Measurements from ENCODE around the gene OSCP1. TPM values are rescaled to one million over a fixed set of nuclear protein-coding genes. Genes with fewer than 3 reads are reported as not detected.

OSCP1 gene
- total RNA-seq, 2 experiments from 2014 or later: 2.3 to 2.7 TPM

GRCh38 chr1:36377791-36378492 is 72.3 kb downstream of the OSCP1 start:
- ChIA-PET CTCF (interaction anchor here (0.8 to 0.9 kb wide), 2 partner anchors 10 to 11 kb away, joined by 3 to 5 read pairs; no protein-coding TSS in a partner anchor), POLR2A (interaction anchor here (0.7 kb wide), 1 partner anchor 117 kb away, joined by 4 read pairs; no protein-coding TSS in a partner anchor)

- ChIA-PET CTCF (interaction anchor here (0.6 kb wide), 2 partner anchors 20 to 621 kb away, joined by 3 to 4 read pairs; no protein-coding TSS in a partner anchor), POLR2A (interaction anchor here (0.6 kb wide), 1 partner anchor 36 kb away, joined by 4 read pairs; no protein-coding TSS in a partner anchor)
These were observed 77.6 kb downstream of the OSCP1 start for GRCh38 chr1:36372617-36373016.

GRCh38 chr1:36369061-36369861 is 81.0 kb downstream of the OSCP1 start:
- POLR2A ChIA-PET: no interaction called here
- CTCF ChIA-PET: interaction anchor here (0.7 to 2.5 kb wide), 16 partner anchors 12 to 270 kb away, joined by 3 to 10 read pairs (median 4); partner anchors contain the start of genes EVA1B, STK40 and TRAPPC3

Other genes starting within 250 kb of the OSCP1 start
- 100 to 1,000 TPM; 162 to 167 TPM for gene THRAP3, start 226.0 kb downstream of the OSCP1 start, total RNA-seq
- 1 to 10 TPM; 6.7 to 6.9 TPM for gene SH3D21, start 144.1 kb downstream of the OSCP1 start, total RNA-seq
- gene EVA1B, start 126.8 kb downstream of the OSCP1 start, total RNA-seq: 10 to 100 TPM; 13.9 to 14.2 TPM
- gene STK40, start 64.5 kb downstream of the OSCP1 start, total RNA-seq: 10 to 100 TPM; 59.9 to 60.4 TPM
- gene LSM10, start 52.5 kb downstream of the OSCP1 start, total RNA-seq: 10 to 100 TPM; 75.7 to 81.0 TPM
- gene MRPS15, start 13.9 kb upstream of the OSCP1 start, total RNA-seq: 100 to 1,000 TPM; 134 to 144 TPM
- gene CSF3R, start 32.5 kb upstream of the OSCP1 start, total RNA-seq: not detected